Endodermal cell (in vitro differentiated cells): Measurements from ENCODE around the gene LIPC. TPM values are rescaled to one million over a fixed set of nuclear protein-coding genes. Genes with fewer than 3 reads are reported as not detected.

Experiments used
- DNase-seq: peaks from one replicate; pipeline ENCODE4 v3.0.0-alpha.2; 2017
- H3K27ac ChIP-seq: 2 replicates; pipeline ENCODE4 v1.5.1; 2013; ENCODE audit warnings: mild to moderate bottlenecking, low read depth, low read length, moderate library complexity
- H3K27me3 ChIP-seq: 2 replicates; pipeline ENCODE4 v1.6.1; 2013; ENCODE audit warnings: mild to moderate bottlenecking, low read length, moderate library complexity; ENCODE audit not compliant: insufficient read depth, control insufficient read depth, poor library complexity, severe bottlenecking
- H3K36me3 ChIP-seq: 2 replicates; pipeline ENCODE4 v1.7.0; 2013; ENCODE audit warnings: mild to moderate bottlenecking, low read length, moderate library complexity; ENCODE audit not compliant: control insufficient read depth, insufficient read depth
- H3K4me1 ChIP-seq: one replicate; pipeline ENCODE4 v1.7.0; 2013; ENCODE audit warnings: low read length; ENCODE audit not compliant: control insufficient read depth, insufficient read depth
- H3K4me3 ChIP-seq: 2 replicates; pipeline ENCODE4 v1.5.1; 2013; ENCODE audit warnings: mild to moderate bottlenecking, low read length, moderate library complexity
- H3K9ac ChIP-seq: 2 replicates; pipeline ENCODE4 v1.6.1; 2013; ENCODE audit warnings: mild to moderate bottlenecking, low read length, moderate library complexity; ENCODE audit not compliant: poor library complexity, severe bottlenecking; ENCODE audit errors: extremely low read depth
- H3K9me3 ChIP-seq: 2 replicates; pipeline ENCODE4 v1.6.1; 2013; ENCODE audit warnings: mild to moderate bottlenecking, low read length, moderate library complexity; ENCODE audit not compliant: control insufficient read depth
- H3K27ac Mint-ChIP-seq: 2 replicates; pipeline ENCODE4 v1.8.0; 2020; ENCODE audit warnings: mixed read lengths
- H3K27me3 Mint-ChIP-seq: 2 replicates; pipeline ENCODE4 v1.8.0; 2021; ENCODE audit warnings: mild to moderate bottlenecking, mixed read lengths; ENCODE audit not compliant: insufficient read depth
- H3K36me3 Mint-ChIP-seq: 2 replicates; pipeline ENCODE4 v1.8.0; 2020; ENCODE audit warnings: low read depth, mixed read lengths
- H3K4me1 Mint-ChIP-seq: 2 replicates; pipeline ENCODE4 v1.8.0; 2020; ENCODE audit warnings: mixed read lengths
- H3K4me3 Mint-ChIP-seq: 2 replicates; pipeline ENCODE4 v1.8.0; 2020; ENCODE audit warnings: mild to moderate bottlenecking, moderate library complexity, mixed read lengths
- H3K9me3 Mint-ChIP-seq: 2 replicates; pipeline ENCODE4 v1.8.0; 2020; ENCODE audit warnings: mild to moderate bottlenecking, mixed read lengths
- CTCF ChIP-seq: fragments of 200-600 bp; sonication (generic); conservative IDR thresholded peaks from 2 replicates; pipeline ENCODE4 v1.5.0; 2021; ENCODE audit warnings: antibody characterized with exemption, mild to moderate bottlenecking
- WGBS, 2 experiments: methylation state at CpG; one replicate each; pipeline versions ENCODE4 v1.1.5 to v1.1.7; 2013; ENCODE audit warnings: missing lambda C conversion rate in 2 of 2, mixed read lengths in 1 of 2; ENCODE audit not compliant: insufficient coverage in 1 of 2, insufficient read length in 1 of 2; 5-methylcytosine and 5-hydroxymethylcytosine counted together
- total RNA-seq, 2 donors: library from RNA; stranded (reverse); fragmentation: NEBNext Ultra II Directional in 1 of 2; extraction: Animal tissue kit (Norgen Biotek cat#: 25700) in 1 of 2; gene quantifications; 2 replicates in 1 of 2; 3 replicates in 1 of 2; pipeline ENCODE4 v1.2.1, GENCODE V29; 2021

LIPC gene
- total RNA-seq, 2 donors from 2014 or later = not detected

- no peaks in the 10 kb centered on the region for H3K27me3 Mint-ChIP-seq
- Histone ChIP-seq H3K9ac (no peak overlapping the region), H3K4me3 (no peak overlapping the region), H3K36me3 (no peaks in the 10 kb centered on the region), H3K27ac (no peak overlapping the region), H3K4me1 (peaks cover 7% of the 10 kb centered on the region), H3K27me3 (no peaks in the 10 kb centered on the region), H3K9me3 (peaks cover 6% of the 10 kb centered on the region)
- H3K27ac Mint-ChIP-seq = no peak overlapping the region
- peaks cover 28% of the 10 kb centered on the region for H3K4me1 Mint-ChIP-seq
- no peak for TF ChIP-seq CTCF
- DNase-seq = peak; percentile 12
- peaks cover 4% of the 10 kb centered on the region for H3K9me3 Mint-ChIP-seq
- no peak overlapping the region for H3K4me3 Mint-ChIP-seq
- H3K36me3 Mint-ChIP-seq = no peaks in the 10 kb centered on the region
- 77 to 93% methylated on average over 3 to 5 of the region's 5 CpGs for WGBS, 2 experiments
Measured at GRCh38 chr15:58519516-58519915, 87.7 kb downstream of the LIPC start.

- Mint-ChIP-seq H3K4me3 (no peak overlapping the region), H3K27me3 (no peaks in the 10 kb centered on the region), H3K27ac (no peak overlapping the region), H3K36me3 (no peaks in the 10 kb centered on the region), H3K9me3 (no peaks in the 10 kb centered on the region), H3K4me1 (peaks cover 28% of the 10 kb centered on the region)
- Histone ChIP-seq H3K9ac (no peak overlapping the region), H3K9me3 (no peaks in the 10 kb centered on the region), H3K27ac (no peak overlapping the region), H3K4me3 (no peak overlapping the region), H3K4me1 (peaks cover 7% of the 10 kb centered on the region), H3K36me3 (no peaks in the 10 kb centered on the region), H3K27me3 (no peaks in the 10 kb centered on the region)
- peak; percentile 44 for DNase-seq
- TF ChIP-seq CTCF = no peak
- 90 to 95% methylated on average over 4 to 9 of the region's 9 CpGs for WGBS, 2 experiments
Measured at GRCh38 chr15:58520464-58520863, 88.7 kb downstream of the LIPC start.

- peaks cover 7% of the 10 kb centered on the region for H3K4me1 ChIP-seq
- Mint-ChIP-seq H3K27me3 (no peaks in the 10 kb centered on the region), H3K4me3 (no peak overlapping the region), H3K9me3 (no peaks in the 10 kb centered on the region), H3K27ac (no peak overlapping the region), H3K36me3 (no peaks in the 10 kb centered on the region), H3K4me1 (peaks cover 28% of the 10 kb centered on the region)
- no peak overlapping the region for H3K4me3 ChIP-seq
- WGBS, 2 experiments = 53 to 89% methylated on average over 2 to 4 of the region's 4 CpGs
- H3K36me3 ChIP-seq = no peaks in the 10 kb centered on the region
- no peaks in the 10 kb centered on the region for H3K27me3 ChIP-seq
- no peak overlapping the region for H3K27ac ChIP-seq
- no peaks in the 10 kb centered on the region for H3K9me3 ChIP-seq
- DNase-seq = peak; percentile 43
- TF ChIP-seq CTCF = no peak
- no peak overlapping the region for H3K9ac ChIP-seq
Measured at GRCh38 chr15:58520936-58521292, 89.1 kb downstream of the LIPC start.
